HG03571 (cell line): Measurements from ENCODE around the gene CXXC5.

Source experiments
- ATAC-seq: cut with Tn5 transposase; IDR thresholded peaks from one replicate; pipeline ENCODE4 v1.9.1; 2021; ENCODE audit not compliant: unreplicated experiment

Gene CXXC5

GRCh38 chr5:139692679-139693308 is 44.6 kb downstream of the CXXC5 start:
- no peak for ATAC-seq

- no peak for ATAC-seq
Measured at GRCh38 chr5:139693676-139694364, 45.7 kb downstream of the CXXC5 start.

GRCh38 chr5:139694556-139695177 is 46.5 kb downstream of the CXXC5 start:
- ATAC-seq, result no peak

- ATAC-seq, result no peak
Measured at GRCh38 chr5:139695178-139695573, 47.0 kb downstream of the CXXC5 start.

- ATAC-seq, result no peak
Measured at GRCh38 chr5:139696167-139696893, 48.2 kb downstream of the CXXC5 start.

- ATAC-seq, result no peak
Measured at GRCh38 chr5:139696894-139697658, 48.9 kb downstream of the CXXC5 start.

GRCh38 chr5:139698490-139699146 is 50.5 kb downstream of the CXXC5 start:
- ATAC-seq, result no peak

GRCh38 chr5:139699351-139699750 is 51.2 kb downstream of the CXXC5 start:
- ATAC-seq, result no peak

- ATAC-seq, result no peak
Measured at GRCh38 chr5:139700711-139701055, 52.5 kb downstream of the CXXC5 start.

GRCh38 chr5:139701056-139701741 is 53.0 kb downstream of the CXXC5 start:
- ATAC-seq, result no peak

- ATAC-seq, result no peak
Measured at GRCh38 chr5:139702548-139702947, 54.4 kb downstream of the CXXC5 start.

- ATAC-seq, result no peak
Measured at GRCh38 chr5:139704748-139705147, 56.6 kb downstream of the CXXC5 start.

GRCh38 chr5:139705191-139705590 is 57.0 kb downstream of the CXXC5 start:
- no peak for ATAC-seq

- no peak for ATAC-seq
Measured at GRCh38 chr5:139705655-139706587, 57.8 kb downstream of the CXXC5 start.

GRCh38 chr5:139707445-139708003 is 59.4 kb downstream of the CXXC5 start:
- no peak for ATAC-seq

GRCh38 chr5:139708434-139708861 is 60.3 kb downstream of the CXXC5 start:
- no peak for ATAC-seq

- no peak for ATAC-seq
Measured at GRCh38 chr5:139708877-139709581, 60.9 kb downstream of the CXXC5 start.
